Effector memory CD4-positive, alpha-beta T cell (primary cell): ENCODE results near the gene ORC5.
"Not testable (repeated sequence)": the region's sequence is repeated elsewhere in the genome, so short reads cannot be mapped to it uniquely, and the experiment has no call there.

Experiments used
- DNase-seq, 3 donors: peaks; one replicate each; pipeline ENCODE4 v3.0.0-alpha.2; 2020
- H3K27ac ChIP-seq: 2 replicates; pipeline ENCODE4 v1.7.0; 2013; ENCODE audit warnings: mild to moderate bottlenecking, low read length, moderate library complexity; ENCODE audit not compliant: insufficient read depth, poor library complexity, severe bottlenecking
- H3K27me3 ChIP-seq: replicated peaks from 2 replicates; pipeline ENCODE4 v1.7.0; 2013; ENCODE audit warnings: mild to moderate bottlenecking, low read length; ENCODE audit not compliant: insufficient read depth, control insufficient read depth, poor library complexity, severe bottlenecking
- H3K36me3 ChIP-seq: 2 replicates; pipeline ENCODE4 v1.7.0; 2013; ENCODE audit warnings: mild to moderate bottlenecking, low read length, moderate library complexity; ENCODE audit not compliant: control insufficient read depth, insufficient read depth
- H3K4me1 ChIP-seq: 2 replicates; pipeline ENCODE4 v1.7.0; 2013; ENCODE audit warnings: low read length, mild to moderate bottlenecking; ENCODE audit not compliant: control insufficient read depth, insufficient read depth, poor library complexity, severe bottlenecking
- H3K4me3 ChIP-seq: 2 replicates; pipeline ENCODE4 v1.7.0; 2013; ENCODE audit warnings: low read length, low read depth, mild to moderate bottlenecking; ENCODE audit not compliant: insufficient read depth, poor library complexity, severe bottlenecking
- H3K9me3 ChIP-seq: 2 replicates; pipeline ENCODE4 v1.7.0; 2013; ENCODE audit warnings: mild to moderate bottlenecking, low read length, moderate library complexity; ENCODE audit not compliant: control insufficient read depth

The ORC5 gene

DNA sequence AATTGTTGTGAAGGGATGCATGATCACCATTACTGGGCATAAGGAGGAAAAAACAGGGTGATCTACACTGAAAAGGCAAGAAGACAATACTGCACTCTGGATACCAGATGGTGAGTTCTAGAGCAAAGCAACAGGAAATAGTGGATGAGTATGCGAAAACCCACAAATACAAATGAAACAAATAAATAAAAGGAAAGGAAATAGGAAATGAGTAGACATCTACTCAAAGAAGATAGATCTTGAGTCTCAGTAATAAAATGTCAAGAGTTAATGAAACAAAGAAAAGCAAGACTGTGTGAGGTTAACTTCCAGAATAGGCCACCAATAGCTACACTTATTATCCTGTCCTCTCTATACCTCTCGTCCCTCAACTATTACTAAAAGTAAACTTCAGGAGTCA lies 11.7 kb downstream of the ORC5 start:
- no peak overlapping the region for H3K4me3 ChIP-seq
- no peaks in the 10 kb centered on the region for H3K27me3 ChIP-seq
- no peak for DNase-seq
- H3K27ac ChIP-seq: no peak overlapping the region
- H3K36me3 ChIP-seq: peaks cover 43% of the 10 kb centered on the region
- H3K4me1 ChIP-seq: no peaks in the 10 kb centered on the region
- H3K9me3 ChIP-seq: no peaks in the 10 kb centered on the region

DNA sequence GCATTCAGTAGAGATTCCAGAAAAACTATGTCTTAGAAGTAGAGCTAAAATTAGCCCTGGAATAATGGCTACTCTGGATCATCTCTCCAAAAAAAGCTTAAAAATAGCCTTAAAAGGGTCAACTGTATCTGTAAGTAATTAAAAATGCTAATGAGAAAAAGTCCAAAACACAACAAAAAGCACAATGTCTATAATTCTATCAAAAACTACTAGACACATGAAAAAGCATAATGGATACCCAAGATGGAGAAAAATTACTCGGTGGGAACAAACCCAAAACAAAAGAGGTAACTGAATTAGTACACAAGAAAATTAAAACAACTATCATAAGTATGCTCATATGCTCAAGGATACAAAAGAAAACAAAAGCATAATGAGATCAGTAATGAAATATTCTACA lies 15.4 kb downstream of the ORC5 start:
- Histone ChIP-seq H3K4me3 (no peak overlapping the region), H3K36me3 (peaks cover 30% of the 10 kb centered on the region)

DNA sequence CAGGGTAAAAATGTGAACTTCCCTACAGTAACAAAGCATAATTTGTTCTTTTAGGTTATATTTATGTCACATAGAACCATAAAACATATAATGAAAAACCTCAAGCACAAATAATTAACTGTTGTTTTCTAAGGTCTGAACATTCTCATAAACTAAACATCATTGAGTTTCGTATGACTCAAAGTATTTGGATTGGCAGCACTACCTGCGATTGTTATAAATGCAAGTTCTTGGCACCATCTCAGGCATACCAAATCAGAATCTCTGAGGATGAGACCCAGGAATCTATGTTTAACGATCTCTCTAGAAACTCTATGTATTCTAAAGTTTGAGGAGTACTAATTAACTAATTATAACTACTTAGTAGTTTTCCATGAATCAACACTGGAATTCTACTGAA lies 22.5 kb downstream of the ORC5 start:
- Histone ChIP-seq H3K27me3 (no peaks in the 10 kb centered on the region), H3K36me3 (peaks cover 47% of the 10 kb centered on the region), H3K4me1 (no peaks in the 10 kb centered on the region), H3K27ac (no peak overlapping the region), H3K4me3 (no peak overlapping the region), H3K9me3 (no peaks in the 10 kb centered on the region)
- DNase-seq: no peak

More for the DNA sequence above, 15.4 kb downstream of the ORC5 start:
- Histone ChIP-seq H3K27ac (no peak overlapping the region), H3K4me1 (no peaks in the 10 kb centered on the region), H3K9me3 (no peaks in the 10 kb centered on the region), H3K27me3 (no peaks in the 10 kb centered on the region)
- DNase-seq: no peak

DNA sequence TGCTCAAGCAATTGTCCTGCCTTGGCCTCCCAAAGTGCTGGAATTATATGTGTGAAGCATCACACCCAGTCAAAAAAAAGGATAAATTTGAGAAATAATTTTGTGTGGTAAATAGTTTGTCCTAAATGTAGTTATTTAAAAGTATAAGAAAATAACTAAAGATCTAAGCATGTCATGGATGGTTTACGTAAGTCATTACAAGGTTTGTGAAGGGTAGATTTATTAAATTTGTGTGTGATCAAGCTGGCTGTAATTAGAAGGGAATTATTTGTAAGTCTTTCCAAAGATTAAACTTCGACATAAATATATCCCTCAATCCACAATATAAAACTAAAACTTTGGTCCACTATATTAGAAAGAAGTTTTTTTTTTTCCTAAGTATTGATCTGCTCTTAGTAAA lies 28.6 kb downstream of the ORC5 start:
- no peaks in the 10 kb centered on the region for H3K27me3 ChIP-seq
- H3K27ac ChIP-seq: no peak overlapping the region
- no peaks in the 10 kb centered on the region for H3K4me1 ChIP-seq
- no peak for DNase-seq
- H3K9me3 ChIP-seq: no peaks in the 10 kb centered on the region
- H3K4me3 ChIP-seq: no peak overlapping the region
- peaks cover 34% of the 10 kb centered on the region for H3K36me3 ChIP-seq

DNA sequence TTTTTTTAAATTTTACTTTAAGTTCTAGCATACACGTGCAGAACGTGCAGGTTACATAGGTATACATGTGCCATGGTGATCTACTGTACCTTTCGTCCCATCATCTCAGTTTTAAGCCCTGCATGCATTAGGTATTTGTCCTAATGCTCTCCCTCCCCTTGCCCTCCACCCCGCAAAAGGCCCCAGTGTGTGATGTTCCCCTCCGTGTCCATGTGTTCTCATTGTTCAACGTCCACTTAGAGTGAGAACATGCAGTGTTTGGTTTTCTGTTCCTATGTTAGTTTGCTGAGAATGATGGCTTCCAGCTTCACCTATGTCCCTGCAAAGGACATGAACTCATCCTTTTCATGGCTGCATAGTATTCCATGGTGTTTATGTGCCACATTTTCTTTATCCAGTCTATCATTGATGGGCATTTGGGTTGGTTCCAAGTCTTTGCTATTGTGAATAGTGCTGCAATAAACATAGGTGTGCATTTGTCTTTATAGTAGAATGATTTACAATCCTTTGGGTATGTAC lies 30.2 kb downstream of the ORC5 start:
- not testable (repeated sequence) for H3K4me1 ChIP-seq, H3K4me3 ChIP-seq, H3K27me3 ChIP-seq, H3K9me3 ChIP-seq, DNase-seq, H3K27ac ChIP-seq
- peaks cover 21% of the 10 kb centered on the region for H3K36me3 ChIP-seq

DNA sequence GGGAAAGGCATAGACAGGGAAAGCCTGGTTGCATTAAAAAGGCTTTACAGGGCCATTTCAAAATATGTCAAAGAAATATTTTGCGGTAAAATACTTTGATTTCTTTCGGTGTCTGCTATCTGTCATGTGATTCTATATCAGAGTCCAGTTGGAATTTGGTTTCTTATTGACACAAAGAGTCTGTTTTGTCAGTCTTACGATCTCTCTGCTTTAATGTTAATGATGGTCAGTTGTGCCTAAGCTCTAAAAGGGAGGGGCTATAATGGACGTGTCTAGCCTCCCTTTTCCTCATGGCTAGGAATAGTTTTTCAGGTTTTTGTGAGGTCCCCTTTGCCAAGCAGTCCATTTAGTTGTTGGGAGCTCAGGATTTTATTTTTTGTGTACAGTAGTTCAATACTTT lies 31.5 kb downstream of the ORC5 start:
- H3K4me3 ChIP-seq: no peak overlapping the region
- H3K27ac ChIP-seq: no peak overlapping the region
- peaks cover 10% of the 10 kb centered on the region for H3K36me3 ChIP-seq
- no peak for DNase-seq
- H3K27me3 ChIP-seq: no peaks in the 10 kb centered on the region
- H3K4me1 ChIP-seq: no peaks in the 10 kb centered on the region
- H3K9me3 ChIP-seq: no peaks in the 10 kb centered on the region

DNA sequence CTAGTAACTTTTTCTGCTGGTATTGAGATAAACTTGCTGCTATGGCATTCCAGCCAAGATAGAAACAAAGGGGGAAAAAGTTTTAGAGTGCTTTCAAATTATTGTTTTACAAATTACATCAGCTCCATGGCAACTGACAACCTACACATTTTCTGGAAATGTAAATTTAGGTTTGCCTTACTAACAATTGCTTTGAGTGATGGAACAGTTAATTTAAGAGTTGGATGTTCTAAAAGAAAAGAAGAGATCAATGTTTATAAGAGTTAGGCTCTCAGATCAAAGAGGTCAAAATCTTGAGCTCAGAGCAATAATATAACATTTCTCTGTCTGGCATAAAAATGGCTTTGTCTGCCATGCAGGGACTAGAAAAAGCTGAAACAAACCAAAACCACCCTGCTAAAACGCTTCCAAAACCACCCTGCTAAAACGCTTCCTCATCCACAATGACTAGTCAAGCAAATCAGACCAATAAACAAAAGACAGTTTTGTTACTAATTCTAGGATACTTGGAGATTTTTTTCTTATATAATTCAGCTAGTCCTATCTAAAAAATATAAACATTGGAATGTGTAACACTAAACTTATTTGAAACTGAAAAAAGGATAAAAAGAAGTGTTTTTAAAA lies 32.3 kb downstream of the ORC5 start:
- no peaks in the 10 kb centered on the region for H3K27me3 ChIP-seq
- H3K4me3 ChIP-seq: no peak overlapping the region
- no peaks in the 10 kb centered on the region for H3K9me3 ChIP-seq
- DNase-seq: no peak
- no peak overlapping the region for H3K27ac ChIP-seq
- peaks cover 4% of the 10 kb centered on the region for H3K36me3 ChIP-seq
- H3K4me1 ChIP-seq: no peaks in the 10 kb centered on the region

DNA sequence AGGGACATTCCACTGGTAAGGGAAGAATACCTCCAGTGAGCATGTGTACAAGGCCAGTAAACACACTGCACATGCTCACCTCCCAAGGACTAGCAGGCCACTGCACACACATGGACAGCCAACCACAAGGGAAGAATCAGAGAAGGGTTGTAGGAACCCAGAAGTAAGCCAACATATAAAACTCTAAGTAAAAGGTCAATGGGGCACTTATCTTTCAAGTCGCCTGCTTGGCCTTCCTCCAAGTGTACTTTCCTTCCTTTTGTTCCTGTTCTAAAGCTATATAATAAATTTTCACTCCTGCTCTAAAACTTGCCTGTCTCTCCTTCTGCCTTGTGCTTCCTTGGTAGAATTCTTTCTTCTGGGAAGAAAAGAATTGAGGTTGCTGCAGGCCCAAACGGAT lies 33.0 kb downstream of the ORC5 start:
- Histone ChIP-seq H3K27me3 (no peaks in the 10 kb centered on the region), H3K4me3 (no peak overlapping the region), H3K27ac (no peak overlapping the region), H3K36me3 (peaks cover 2% of the 10 kb centered on the region), H3K9me3 (no peaks in the 10 kb centered on the region), H3K4me1 (no peaks in the 10 kb centered on the region)
- DNase-seq: no peak

DNA sequence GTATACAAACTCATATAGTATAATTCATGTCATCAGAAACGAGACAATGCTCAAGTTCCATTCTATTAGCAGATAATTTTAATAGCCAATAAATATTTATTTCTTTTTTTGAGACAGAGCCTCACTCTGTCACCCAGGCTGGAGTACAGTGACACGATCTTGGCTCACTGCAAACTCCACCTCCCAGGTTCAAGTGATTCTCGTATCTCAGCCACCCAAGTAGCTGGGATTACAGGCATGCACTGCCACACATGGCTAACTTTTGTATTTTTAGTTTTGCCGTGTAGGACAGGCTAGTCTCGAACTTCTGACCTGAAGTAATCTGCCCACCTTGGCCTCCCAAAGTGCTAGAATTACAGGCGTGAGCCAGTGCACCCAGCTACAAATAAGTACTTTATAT lies 45.7 kb downstream of the ORC5 start:
- Histone ChIP-seq H3K4me3 (no peak overlapping the region), H3K27ac (no peak overlapping the region), H3K4me1 (no peaks in the 10 kb centered on the region), H3K27me3 (no peaks in the 10 kb centered on the region), H3K36me3 (peaks cover 26% of the 10 kb centered on the region), H3K9me3 (no peaks in the 10 kb centered on the region)
- no peak for DNase-seq

DNA sequence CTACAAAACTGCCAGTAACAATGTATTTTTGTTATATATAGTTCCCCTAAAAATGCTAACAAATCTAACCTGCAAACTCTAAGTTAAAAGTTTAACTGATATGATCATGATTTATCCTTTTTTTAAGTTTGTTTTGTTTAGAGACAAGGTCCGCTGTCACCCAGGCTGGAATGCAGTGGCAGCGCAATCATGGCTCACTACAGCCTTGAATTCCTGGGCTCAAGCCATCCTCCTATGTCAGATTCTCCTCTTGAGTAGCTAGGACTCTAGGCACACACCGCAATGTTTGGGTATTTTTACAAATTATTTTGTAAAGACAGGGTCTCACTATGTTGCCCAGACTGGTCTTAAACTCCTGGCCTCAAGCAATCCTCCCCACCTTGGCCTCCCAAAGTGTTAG lies 46.6 kb downstream of the ORC5 start:
- Histone ChIP-seq H3K9me3 (no peaks in the 10 kb centered on the region), H3K27me3 (no peaks in the 10 kb centered on the region), H3K4me3 (no peak overlapping the region), H3K27ac (no peak overlapping the region), H3K36me3 (peaks cover 24% of the 10 kb centered on the region), H3K4me1 (no peaks in the 10 kb centered on the region)
- no peak for DNase-seq
